ENCODE data around the gene NPAS3. TPM values are rescaled to one million over a fixed set of nuclear protein-coding genes. Genes with fewer than 3 reads are reported as not detected.

Gene NPAS3
- total RNA-seq, 1 donor from 2014 or later = 2.4 TPM

DNA sequence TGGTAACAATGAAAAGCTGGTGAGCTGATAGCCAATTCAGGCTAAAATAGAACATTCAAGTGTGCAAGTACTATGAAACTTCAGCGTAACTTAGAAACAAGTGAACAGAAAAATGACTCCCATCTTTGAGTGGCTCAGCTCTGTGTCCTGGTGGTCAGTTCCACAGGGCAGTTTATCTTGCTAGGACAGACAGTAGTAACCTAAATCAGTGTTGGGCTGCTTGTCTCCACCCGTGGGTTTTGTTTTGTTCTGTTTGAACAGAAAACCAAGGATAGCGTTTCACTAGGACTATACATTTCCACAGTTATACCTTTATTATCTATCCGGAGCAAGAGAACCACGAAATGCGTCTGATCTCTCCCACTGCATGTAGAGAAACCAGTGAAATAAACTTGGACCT is 544.4 kb downstream of the NPAS3 start:
- H3K27me3 Mint-ChIP-seq (ENCODE audit: unreplicated experiment) = no peaks in the 10 kb centered on the region
- no peak overlapping the region for H3K27ac Mint-ChIP-seq (ENCODE audit: unreplicated experiment)
- no peaks in the 10 kb centered on the region for H3K9me3 Mint-ChIP-seq (ENCODE audit: unreplicated experiment)
- DNase-seq = no peak
- TF ChIP-seq, protein P1, sequence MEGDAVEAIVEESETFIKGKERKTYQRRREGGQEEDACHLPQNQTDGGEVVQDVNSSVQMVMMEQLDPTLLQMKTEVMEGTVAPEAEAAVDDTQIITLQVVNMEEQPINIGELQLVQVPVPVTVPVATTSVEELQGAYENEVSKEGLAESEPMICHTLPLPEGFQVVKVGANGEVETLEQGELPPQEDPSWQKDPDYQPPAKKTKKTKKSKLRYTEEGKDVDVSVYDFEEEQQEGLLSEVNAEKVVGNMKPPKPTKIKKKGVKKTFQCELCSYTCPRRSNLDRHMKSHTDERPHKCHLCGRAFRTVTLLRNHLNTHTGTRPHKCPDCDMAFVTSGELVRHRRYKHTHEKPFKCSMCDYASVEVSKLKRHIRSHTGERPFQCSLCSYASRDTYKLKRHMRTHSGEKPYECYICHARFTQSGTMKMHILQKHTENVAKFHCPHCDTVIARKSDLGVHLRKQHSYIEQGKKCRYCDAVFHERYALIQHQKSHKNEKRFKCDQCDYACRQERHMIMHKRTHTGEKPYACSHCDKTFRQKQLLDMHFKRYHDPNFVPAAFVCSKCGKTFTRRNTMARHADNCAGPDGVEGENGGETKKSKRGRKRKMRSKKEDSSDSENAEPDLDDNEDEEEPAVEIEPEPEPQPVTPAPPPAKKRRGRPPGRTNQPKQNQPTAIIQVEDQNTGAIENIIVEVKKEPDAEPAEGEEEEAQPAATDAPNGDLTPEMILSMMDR (IDR thresholded peaks at IDR 0.05; ENCODE audit: partially characterized antibody, unreplicated experiment) = no peak
- no peak overlapping the region for H3K4me3 Mint-ChIP-seq (ENCODE audit: unreplicated experiment)
- H3K4me1 Mint-ChIP-seq (ENCODE audit: low read depth, unreplicated experiment) = peaks cover 3% of the 10 kb centered on the region
- H3K36me3 Mint-ChIP-seq (ENCODE audit: unreplicated experiment) = no peaks in the 10 kb centered on the region

DNA sequence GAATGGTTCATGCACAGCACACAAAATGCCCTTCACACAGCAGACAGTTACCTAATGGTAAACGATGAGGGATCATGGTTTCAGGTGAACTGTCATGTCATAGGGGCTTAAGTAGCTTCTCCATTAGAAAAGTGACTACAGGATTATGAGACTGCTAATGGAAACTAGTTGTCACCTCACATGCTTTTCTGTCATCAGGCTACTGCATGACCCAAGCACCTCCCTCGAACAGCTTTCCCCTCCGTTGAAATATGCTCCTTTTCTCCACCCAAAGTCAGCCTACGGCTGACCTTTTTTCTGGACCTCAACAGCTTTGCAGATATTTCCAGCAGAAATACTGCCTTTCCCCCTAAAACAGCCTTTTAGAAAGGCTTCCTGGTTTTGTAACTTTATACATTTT is 544.9 kb downstream of the NPAS3 start:
- H3K36me3 Mint-ChIP-seq (ENCODE audit: unreplicated experiment) = no peaks in the 10 kb centered on the region
- H3K9me3 Mint-ChIP-seq (ENCODE audit: unreplicated experiment) = no peaks in the 10 kb centered on the region
- no peak overlapping the region for H3K27ac Mint-ChIP-seq (ENCODE audit: unreplicated experiment)
- DNase-seq = no peak
- TF ChIP-seq, protein P1 (IDR thresholded peaks at IDR 0.05; ENCODE audit: partially characterized antibody, unreplicated experiment) = no peak
- H3K4me3 Mint-ChIP-seq (ENCODE audit: unreplicated experiment) = no peak overlapping the region
- H3K4me1 Mint-ChIP-seq (ENCODE audit: low read depth, unreplicated experiment) = peaks cover 3% of the 10 kb centered on the region
- no peaks in the 10 kb centered on the region for H3K27me3 Mint-ChIP-seq (ENCODE audit: unreplicated experiment)

DNA sequence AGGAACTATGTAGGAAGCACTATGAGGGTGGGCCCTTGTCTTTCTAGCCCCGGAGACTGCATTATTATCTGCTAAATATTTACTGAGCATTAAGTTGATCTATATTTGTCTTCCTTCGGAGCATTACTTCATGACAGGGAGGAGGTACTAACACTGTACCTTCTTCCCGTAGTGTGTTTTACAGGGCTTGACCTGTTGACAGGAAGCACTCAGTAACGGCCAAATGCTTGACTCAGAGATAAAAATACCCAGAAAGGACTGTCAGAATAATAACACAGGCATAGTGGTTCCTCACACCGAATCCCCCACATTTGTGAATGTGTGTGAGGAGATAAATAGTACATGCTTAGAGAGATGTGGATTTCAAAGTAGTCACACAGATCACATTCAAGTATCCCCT is 545.6 kb downstream of the NPAS3 start:
- TF ChIP-seq, protein P1 (IDR thresholded peaks at IDR 0.05; ENCODE audit: partially characterized antibody, unreplicated experiment) = no peak
- no peaks in the 10 kb centered on the region for H3K36me3 Mint-ChIP-seq (ENCODE audit: unreplicated experiment)
- H3K9me3 Mint-ChIP-seq (ENCODE audit: unreplicated experiment) = no peaks in the 10 kb centered on the region
- peaks cover 3% of the 10 kb centered on the region for H3K4me1 Mint-ChIP-seq (ENCODE audit: low read depth, unreplicated experiment)
- no peak overlapping the region for H3K27ac Mint-ChIP-seq (ENCODE audit: unreplicated experiment)
- no peak for DNase-seq
- no peaks in the 10 kb centered on the region for H3K27me3 Mint-ChIP-seq (ENCODE audit: unreplicated experiment)
- H3K4me3 Mint-ChIP-seq (ENCODE audit: unreplicated experiment) = no peak overlapping the region

DNA sequence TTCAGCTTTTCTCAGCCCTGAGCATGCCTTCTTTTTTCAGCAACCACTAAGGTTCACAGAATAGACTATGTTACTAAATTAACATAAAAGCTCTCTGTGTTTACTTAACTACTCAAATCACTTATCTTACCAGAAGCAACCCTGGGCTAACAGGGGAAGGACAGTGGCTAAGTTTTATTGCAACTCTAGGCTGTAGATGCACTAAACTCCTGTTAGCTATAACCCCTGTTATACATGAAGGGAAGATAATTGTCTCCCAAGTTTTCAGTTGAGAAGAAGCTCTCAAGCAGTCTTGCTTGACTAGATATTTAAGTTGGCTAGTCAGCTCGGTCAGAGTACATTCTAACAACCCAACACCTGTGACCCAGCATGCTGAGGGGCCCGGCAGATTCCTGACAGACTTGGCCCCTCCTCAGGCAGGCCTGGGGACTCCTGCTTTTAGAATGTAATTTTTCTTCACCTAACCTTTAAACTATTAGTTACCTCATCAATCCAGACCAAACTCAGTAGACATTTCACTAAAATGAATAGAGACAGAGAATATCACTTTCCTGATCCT is 547.7 kb downstream of the NPAS3 start:
- TF ChIP-seq, protein P1 (IDR thresholded peaks at IDR 0.05; ENCODE audit: partially characterized antibody, unreplicated experiment) = no peak
- H3K36me3 Mint-ChIP-seq (ENCODE audit: unreplicated experiment) = no peaks in the 10 kb centered on the region
- no peak for DNase-seq
- no peaks in the 10 kb centered on the region for H3K9me3 Mint-ChIP-seq (ENCODE audit: unreplicated experiment)
- H3K4me3 Mint-ChIP-seq (ENCODE audit: unreplicated experiment) = no peak overlapping the region
- H3K27me3 Mint-ChIP-seq (ENCODE audit: unreplicated experiment) = no peaks in the 10 kb centered on the region
- no peak overlapping the region for H3K27ac Mint-ChIP-seq (ENCODE audit: unreplicated experiment)
- no peaks in the 10 kb centered on the region for H3K4me1 Mint-ChIP-seq (ENCODE audit: low read depth, unreplicated experiment)

DNA sequence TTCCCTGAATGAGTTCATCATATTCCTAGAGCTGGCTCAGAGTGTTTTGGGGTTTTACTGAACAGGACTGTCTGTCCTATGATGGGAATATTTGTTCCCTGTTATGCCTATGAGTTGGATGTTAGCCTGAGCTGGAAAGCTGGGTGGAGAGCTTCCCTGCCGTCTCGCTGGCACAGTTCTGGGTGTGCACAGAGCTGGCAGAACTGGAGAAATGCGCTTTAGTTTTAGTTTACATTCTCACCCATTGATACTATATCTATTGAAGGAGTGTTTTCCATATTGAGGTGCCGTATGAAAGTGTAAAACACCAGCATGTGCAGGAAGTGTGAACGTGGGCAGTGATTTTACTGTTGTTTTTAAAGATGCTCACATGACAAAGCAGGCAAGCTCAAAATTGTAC is 549.9 kb downstream of the NPAS3 start:
- Mint-ChIP-seq H3K27ac (ENCODE audit: unreplicated experiment) (no peak overlapping the region), H3K27me3 (ENCODE audit: unreplicated experiment) (no peaks in the 10 kb centered on the region), H3K36me3 (ENCODE audit: unreplicated experiment) (no peaks in the 10 kb centered on the region), H3K4me1 (ENCODE audit: low read depth, unreplicated experiment) (peaks cover 9% of the 10 kb centered on the region), H3K9me3 (ENCODE audit: unreplicated experiment) (no peaks in the 10 kb centered on the region), H3K4me3 (ENCODE audit: unreplicated experiment) (no peak overlapping the region)
- TF ChIP-seq, protein P1 (IDR thresholded peaks at IDR 0.05; ENCODE audit: partially characterized antibody, unreplicated experiment) = no peak
- no peak for DNase-seq

Data from glutamatergic neuron (in vitro differentiated cells).